ENCODE measurements around the gene STIM2.

DNA sequence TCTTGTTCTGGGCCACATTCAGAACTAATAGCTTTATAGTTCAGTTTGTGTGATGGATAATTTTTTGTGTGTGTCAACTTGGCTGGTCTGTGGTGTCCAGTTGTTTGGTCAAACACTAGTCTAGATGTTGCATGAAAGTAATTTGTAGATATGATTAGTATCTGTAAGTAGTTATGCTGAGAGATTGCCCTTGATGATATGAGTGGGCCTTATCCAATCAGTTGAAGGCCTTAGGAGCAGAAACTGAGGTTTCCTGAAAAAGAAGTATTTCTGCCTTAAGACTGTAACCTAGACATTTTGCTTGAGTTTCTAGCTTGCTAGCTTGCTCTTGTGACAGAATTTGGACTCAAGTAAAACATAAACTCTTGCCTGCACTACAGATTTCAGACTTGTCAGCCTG, 30.4 kb downstream of the STIM2 start:
- no peak for TF ChIP-seq POLR2A (IDR thresholded peaks at IDR 0.05)
- TF ChIP-seq, protein P1, sequence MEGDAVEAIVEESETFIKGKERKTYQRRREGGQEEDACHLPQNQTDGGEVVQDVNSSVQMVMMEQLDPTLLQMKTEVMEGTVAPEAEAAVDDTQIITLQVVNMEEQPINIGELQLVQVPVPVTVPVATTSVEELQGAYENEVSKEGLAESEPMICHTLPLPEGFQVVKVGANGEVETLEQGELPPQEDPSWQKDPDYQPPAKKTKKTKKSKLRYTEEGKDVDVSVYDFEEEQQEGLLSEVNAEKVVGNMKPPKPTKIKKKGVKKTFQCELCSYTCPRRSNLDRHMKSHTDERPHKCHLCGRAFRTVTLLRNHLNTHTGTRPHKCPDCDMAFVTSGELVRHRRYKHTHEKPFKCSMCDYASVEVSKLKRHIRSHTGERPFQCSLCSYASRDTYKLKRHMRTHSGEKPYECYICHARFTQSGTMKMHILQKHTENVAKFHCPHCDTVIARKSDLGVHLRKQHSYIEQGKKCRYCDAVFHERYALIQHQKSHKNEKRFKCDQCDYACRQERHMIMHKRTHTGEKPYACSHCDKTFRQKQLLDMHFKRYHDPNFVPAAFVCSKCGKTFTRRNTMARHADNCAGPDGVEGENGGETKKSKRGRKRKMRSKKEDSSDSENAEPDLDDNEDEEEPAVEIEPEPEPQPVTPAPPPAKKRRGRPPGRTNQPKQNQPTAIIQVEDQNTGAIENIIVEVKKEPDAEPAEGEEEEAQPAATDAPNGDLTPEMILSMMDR (IDR thresholded peaks at IDR 0.05), result no peak

Measured in prostate gland (tissue), 2 donors.